ENCODE measurements around the gene FBXO8. TPM values are rescaled to one million over a fixed set of nuclear protein-coding genes. Genes with fewer than 3 reads are reported as not detected.

FBXO8 gene
- total and polyA plus RNA-seq, 10 donors, result 9.7 to 38.4 (median 26.8) TPM

DNA sequence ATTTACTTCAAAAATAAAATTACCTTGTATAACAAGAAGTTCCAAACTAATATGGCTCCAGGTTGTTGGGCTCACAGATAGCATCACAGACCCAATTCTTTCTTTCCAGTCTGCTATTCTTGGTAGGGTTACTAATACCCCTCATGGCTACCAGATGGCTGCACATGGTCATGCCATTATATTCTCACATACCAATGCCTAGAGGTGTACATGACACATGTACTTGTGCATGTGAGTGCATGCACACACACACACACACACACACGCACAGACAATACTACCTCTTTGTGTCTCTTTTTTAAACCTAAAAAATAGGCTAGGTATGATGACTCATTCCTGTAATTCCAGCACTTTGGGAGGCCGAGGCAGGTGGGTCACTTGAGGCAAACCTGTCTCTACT is 31.1 kb downstream of the FBXO8 start:
- intact Hi-C loops (cut with DNase I; ENCODE audit: low total_unique reads), result no loop called here
- Histone ChIP-seq H3K27me3 (replicated peaks in 1 of 7) (no peaks in the 10 kb centered on the region), H3K4me3 (no peak overlapping the region), H3K4me1 (peaks cover 0 to 9% (median 0%) of the 10 kb centered on the region in 6 donors), H3K36me3 (peaks cover 0 to 38% (median 8%) of the 10 kb centered on the region in 6 donors), H3K27ac (no peak overlapping the region), H3K9me3 (no peaks in the 10 kb centered on the region)
- no peak for DNase-seq
- 57 to 96% (median 82%) methylated on average over 2 of the region's 2 CpGs for WGBS, 5 donors
- TF ChIP-seq CTCF (IDR thresholded peaks at IDR 0.05 in 8 of 11, conservative IDR thresholded peaks at IDR 0.05 in 3 of 11) (no peak), POLR2AphosphoS5 (IDR thresholded peaks at IDR 0.05) (no peak), POLR2A (IDR thresholded peaks at IDR 0.05) (no peak)

DNA sequence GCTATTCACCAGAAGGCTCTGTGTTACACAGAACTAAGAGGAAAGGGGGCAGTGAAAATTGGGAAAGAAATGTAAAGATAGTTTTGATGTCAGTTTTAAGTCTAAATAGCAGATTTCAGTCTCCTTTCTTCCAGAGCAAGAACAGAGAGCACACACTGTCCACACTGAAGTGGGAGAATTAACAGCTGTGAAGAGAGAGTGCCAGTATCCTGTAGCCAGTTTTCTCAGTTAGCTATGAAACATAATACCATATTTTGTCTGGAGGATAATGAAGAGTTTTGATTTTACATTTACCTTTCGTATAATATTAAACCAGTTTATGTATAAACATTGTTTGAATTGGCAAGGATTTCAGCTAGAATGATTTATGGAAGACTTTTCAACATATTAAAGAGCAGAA is 35.1 kb downstream of the FBXO8 start:
- H3K27ac ChIP-seq, result no peak overlapping the region
- H3K4me3 ChIP-seq, result no peak overlapping the region
- intact Hi-C loops (cut with DNase I; ENCODE audit: low total_unique reads), result no loop called here
- no peak for DNase-seq
- H3K4me1 ChIP-seq, result peaks cover 0 to 9% (median 0%) of the 10 kb centered on the region in 6 donors
- H3K36me3 ChIP-seq, result peaks cover 0 to 10% (median 2%) of the 10 kb centered on the region in 6 donors
- no peak for TF ChIP-seq CTCF (IDR thresholded peaks at IDR 0.05 in 8 of 11, conservative IDR thresholded peaks at IDR 0.05 in 3 of 11)
- no peak for TF ChIP-seq POLR2A (IDR thresholded peaks at IDR 0.05)
- TF ChIP-seq POLR2AphosphoS5 (IDR thresholded peaks at IDR 0.05), result no peak
- no peaks in the 10 kb centered on the region for H3K27me3 ChIP-seq (replicated peaks in 1 of 7)
- WGBS, 5 donors, result 77 to 92% (median 86%) methylated on average over 1 of the region's 1 CpG
- no peaks in the 10 kb centered on the region for H3K9me3 ChIP-seq

DNA sequence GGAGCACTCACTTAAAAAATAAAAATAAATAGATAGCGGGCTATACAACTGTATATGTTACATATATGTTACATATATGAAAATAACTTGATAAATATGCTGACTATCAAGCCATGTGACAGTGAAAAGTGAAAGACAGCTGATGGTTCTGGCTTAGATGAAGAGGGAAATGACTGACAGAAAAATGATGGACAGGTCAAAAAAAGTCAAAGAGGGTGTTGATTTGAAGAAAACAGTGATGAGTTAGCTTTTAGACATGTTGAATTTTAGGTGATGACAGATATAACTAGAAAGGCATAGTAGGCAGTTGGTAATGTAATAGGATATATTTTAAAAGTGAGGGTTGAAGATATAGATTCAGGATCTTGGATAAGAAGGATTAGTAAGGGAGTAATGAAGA is 37.8 kb downstream of the FBXO8 start:
- Histone ChIP-seq H3K4me3 (no peak overlapping the region), H3K27ac (no peak overlapping the region), H3K9me3 (no peaks in the 10 kb centered on the region), H3K4me1 (peaks cover 0 to 9% (median 0%) of the 10 kb centered on the region in 6 donors), H3K27me3 (replicated peaks in 1 of 7) (no peaks in the 10 kb centered on the region), H3K36me3 (peaks cover 0 to 10% (median 2%) of the 10 kb centered on the region in 6 donors)
- 92 to 100% (median 96%) methylated on average over 1 of the region's 1 CpG for WGBS, 5 donors
- intact Hi-C loops (cut with DNase I; ENCODE audit: low total_unique reads), result no loop called here
- DNase-seq, result no peak
- TF ChIP-seq POLR2AphosphoS5 (IDR thresholded peaks at IDR 0.05), result no peak
- TF ChIP-seq POLR2A (IDR thresholded peaks at IDR 0.05), result no peak
- TF ChIP-seq CTCF (IDR thresholded peaks at IDR 0.05 in 8 of 11, conservative IDR thresholded peaks at IDR 0.05 in 3 of 11), result no peak

GRCh38 chr4:174244441-174244840 is 39.0 kb downstream of the FBXO8 start:
- Histone ChIP-seq H3K9me3 (no peaks in the 10 kb centered on the region), H3K36me3 (peaks cover 0 to 19% (median 8%) of the 10 kb centered on the region in 6 donors), H3K27me3 (replicated peaks in 1 of 7) (no peaks in the 10 kb centered on the region), H3K27ac (no peak overlapping the region), H3K4me1 (peaks cover 0 to 9% (median 0%) of the 10 kb centered on the region in 6 donors), H3K4me3 (no peak overlapping the region)
- WGBS, 5 donors, result 45 to 89% (median 83%) methylated on average over 1 of the region's 1 CpG
- TF ChIP-seq CTCF (IDR thresholded peaks at IDR 0.05 in 8 of 11, conservative IDR thresholded peaks at IDR 0.05 in 3 of 11) (no peak), POLR2A (IDR thresholded peaks at IDR 0.05) (no peak), POLR2AphosphoS5 (IDR thresholded peaks at IDR 0.05) (no peak)
- intact Hi-C loops (cut with DNase I; ENCODE audit: low total_unique reads), result no loop called here
- no peak for DNase-seq

Data from spleen (tissue), 11 donors.